GM12878 (cell line): ENCODE data around the gene LRP3. TPM values are rescaled to one million over a fixed set of nuclear protein-coding genes. Genes with fewer than 3 reads are reported as not detected.

Experiments used
- ATAC-seq: fragments of 200-7000 bp; cut with Tn5 transposase; 3 replicates; pipeline ENCODE4 v1.9.1; 2020; ENCODE audit warnings: mild to moderate bottlenecking, moderate library complexity
- BruUV-seq: library from RNA; stranded (reverse); fragments of 400-500 nt; replicated peaks from 2 replicates; lab custom pipeline; 2021; lab: Mats Ljungman, UMichigan
- CTCF ChIA-PET: fragments of 300-600 bp; sonication (Branson Sonifier 250); formaldehyde crosslinking; extraction: SDS; loops from one replicate; lab custom pipeline; 2021; ENCODE audit warnings: inconsistent platforms; lab: Yijun Ruan, JAX
- POLR2A ChIA-PET: fragments of 350-600 bp; formaldehyde crosslinking; extraction: SDS; loops from one replicate; lab custom pipeline; 2021; ENCODE audit warnings: inconsistent platforms; lab: Charles Lee
- RAD21 ChIA-PET: fragments of 300-600 bp; sonication (Branson Sonifier 250); formaldehyde crosslinking; loops from one replicate; lab custom pipeline; 2023; ENCODE audit warnings: antibody characterized with exemption; ENCODE audit not compliant: unreplicated experiment; lab: Charles Lee
- SMC1A ChIA-PET: fragments of 300-600 bp; sonication (Branson Sonifier 250); formaldehyde crosslinking; loops from one replicate; lab custom pipeline; 2023; ENCODE audit not compliant: unreplicated experiment, uncharacterized antibody; lab: Charles Lee
- DNase-seq: peaks from one replicate; pipeline ENCODE4 v3.0.0-alpha.2; 2011; ENCODE audit warnings: low read depth, low spot score
- FAIRE-seq: peaks from 3 replicates; lab custom pipeline; 2011; peaks lifted over from hg19 to GRCh38; lab: Jason Lieb, UNC
- H2AFZ ChIP-seq: 2 replicates; pipeline ENCODE4 v1.6.0; 2011; ENCODE audit warnings: low read depth, low read length, control low read depth; ENCODE audit not compliant: control insufficient read depth
- H3K27ac ChIP-seq: 2 replicates; pipeline ENCODE4 v1.5.1; 2011; ENCODE audit warnings: control low read depth; ENCODE audit not compliant: control insufficient read depth, insufficient read depth
- H3K27me3 ChIP-seq, 2 experiments: replicated peaks in 1 of 2; 2 replicates each; pipeline versions ENCODE4 v1.6.0 to v1.6.1; 2011; ENCODE audit warnings: low read length in 1 of 2; ENCODE audit not compliant: control insufficient read depth in 2 of 2, insufficient read depth in 2 of 2
- H3K36me3 ChIP-seq, 2 experiments: 2 replicates each; pipeline ENCODE4 v1.5.1; 2011; ENCODE audit warnings: low read length in 1 of 2; ENCODE audit not compliant: control insufficient read depth in 2 of 2, insufficient read depth in 2 of 2
- H3K4me1 ChIP-seq: 2 replicates; pipeline ENCODE4 v1.6.1; 2011; ENCODE audit warnings: mild to moderate bottlenecking, low read length, moderate library complexity, mixed read lengths; ENCODE audit not compliant: control insufficient read depth, insufficient read depth
- H3K4me2 ChIP-seq: 2 replicates; pipeline ENCODE4 v1.6.0; 2011; ENCODE audit warnings: control low read depth; ENCODE audit not compliant: control insufficient read depth, insufficient read depth
- H3K4me3 ChIP-seq: fragments of 200-600 bp; sonication (generic); 2 replicates; pipeline ENCODE4 v1.5.1; 2016
- H3K79me2 ChIP-seq: 2 replicates; pipeline ENCODE4 v1.6.0; 2011; ENCODE audit warnings: low read length; ENCODE audit not compliant: control insufficient read depth, insufficient read depth
- H3K9ac ChIP-seq: 2 replicates; pipeline ENCODE4 v1.8.0; 2011; ENCODE audit warnings: low read length, control low read depth, mixed read lengths; ENCODE audit not compliant: control insufficient read depth, insufficient read depth
- H3K9me3 ChIP-seq: replicated peaks from 3 replicates; pipeline ENCODE4 v1.5.1; 2011; ENCODE audit warnings: mild to moderate bottlenecking, low read length; ENCODE audit not compliant: control insufficient read depth, insufficient read depth
- H4K20me1 ChIP-seq: 2 replicates; pipeline ENCODE4 v1.6.0; 2011; ENCODE audit not compliant: control insufficient read depth, insufficient read depth
- BACH1 ChIP-seq: fragments of 450-650 bp; IDR thresholded peaks from 2 replicates; pipeline ENCODE4 v1.6.1; 2017; ENCODE audit warnings: mild to moderate bottlenecking, borderline replicate concordance
- BHLHE40 ChIP-seq, 2 experiments: fragments of 450-650 bp in 1 of 2; IDR thresholded peaks; 2 replicates each; pipeline ENCODE4 v1.6.1; 2011 to 2017; ENCODE audit warnings: low read depth in 2 of 2, borderline replicate concordance in 1 of 2, improper control_type of control experiment in 1 of 2, low read length in 1 of 2, mild to moderate bottlenecking in 1 of 2
- BRCA1 ChIP-seq: IDR thresholded peaks from 2 replicates; pipeline ENCODE4 v1.6.1; 2011; ENCODE audit warnings: low read depth, low read length, improper control_type of control experiment
- CHD4 ChIP-seq: fragments of 200-600 bp; sonication (generic); IDR thresholded peaks from 2 replicates; pipeline ENCODE4 v1.6.1; 2016; ENCODE audit warnings: mild to moderate bottlenecking
- EGR1 ChIP-seq, 2 experiments: IDR thresholded peaks; 1 replicate in 1 of 2; 2 replicates in 1 of 2; pipeline ENCODE4 v1.6.1; 2011 to 2012; ENCODE audit warnings: low read depth in 2 of 2, low read length in 2 of 2, borderline replicate concordance in 1 of 2, mild to moderate bottlenecking in 1 of 2, moderate library complexity in 1 of 2
- FOS ChIP-seq: IDR thresholded peaks from 3 replicates; pipeline ENCODE4 v1.6.1; 2011; ENCODE audit warnings: borderline replicate concordance; ENCODE audit not compliant: insufficient read length; ENCODE audit errors: extremely low read depth
- HCFC1 ChIP-seq: fragments of 150-350 bp; IDR thresholded peaks from 2 replicates; pipeline ENCODE4 v1.6.1; 2014; ENCODE audit warnings: low read length
- IKZF2 ChIP-seq, 2 experiments: fragments of 450-650 bp; IDR thresholded peaks; 2 replicates each; pipeline ENCODE4 v1.6.1; 2017; ENCODE audit warnings: mild to moderate bottlenecking in 2 of 2, moderate library complexity in 2 of 2
- MXI1 ChIP-seq: fragments of 150-350 bp; IDR thresholded peaks from 2 replicates; pipeline ENCODE4 v1.6.1; 2011; ENCODE audit warnings: low read depth, mild to moderate bottlenecking, inconsistent platforms, low read length, improper control_type of control experiment
- NKRF ChIP-seq: fragments of 450-650 bp; conservative IDR thresholded peaks from 2 replicates; pipeline ENCODE4 v1.6.1; 2017; ENCODE audit warnings: mild to moderate bottlenecking, moderate library complexity
- POU2F2 ChIP-seq: IDR thresholded peaks from 3 replicates; pipeline ENCODE4 v1.6.1; 2011; ENCODE audit warnings: low read depth, mild to moderate bottlenecking, low read length, borderline replicate concordance
- RELA ChIP-seq: fragments of 450-650 bp; IDR thresholded peaks from 2 replicates; pipeline ENCODE4 v1.8.0; 2014; ENCODE audit warnings: borderline replicate concordance; ENCODE audit not compliant: partially characterized antibody
- SMAD1 ChIP-seq: fragments of 450-650 bp; IDR thresholded peaks from 2 replicates; pipeline ENCODE4 v1.6.1; 2018; ENCODE audit warnings: mild to moderate bottlenecking, low read depth; ENCODE audit not compliant: partially characterized antibody
- SMARCA5 ChIP-seq: fragments of 450-650 bp; IDR thresholded peaks from 2 replicates; pipeline ENCODE4 v1.6.1; 2017; ENCODE audit warnings: mild to moderate bottlenecking
- ZBED1 ChIP-seq: IDR thresholded peaks from 2 replicates; pipeline ENCODE4 v1.6.1; 2016; ENCODE audit warnings: borderline replicate concordance
- ZBTB33 ChIP-seq: fragments of 450-650 bp; IDR thresholded peaks from 2 replicates; pipeline ENCODE4 v1.6.1; 2017; ENCODE audit warnings: mild to moderate bottlenecking
- ZNF217 ChIP-seq: fragments of 450-650 bp; IDR thresholded peaks from 2 replicates; pipeline ENCODE4 v1.6.1; 2017; ENCODE audit warnings: antibody characterized with exemption, mild to moderate bottlenecking
- ZNF274 ChIP-seq: IDR thresholded peaks from one replicate; pipeline ENCODE4 v1.8.0; 2011; ENCODE audit not compliant: insufficient read length, insufficient read depth
- ZNF384 ChIP-seq: IDR thresholded peaks from 2 replicates; pipeline ENCODE4 v1.6.1; 2012; ENCODE audit warnings: low read depth, mild to moderate bottlenecking, low read length, improper control_type of control experiment, borderline replicate concordance
- ZZZ3 ChIP-seq: IDR thresholded peaks from 2 replicates; pipeline ENCODE4 v1.6.1; 2011; ENCODE audit warnings: low read depth; ENCODE audit not compliant: control insufficient read depth, insufficient read length
- WGBS: methylation state at CpG from one replicate; pipeline ENCODE4 v1.1.6; 2016; ENCODE audit warnings: low lambda C conversion rate; ENCODE audit not compliant: insufficient replicate concordance, insufficient coverage; ENCODE audit errors: missing lambda C conversion rate; 5-methylcytosine and 5-hydroxymethylcytosine counted together
- in situ Hi-C: fragments of 300-500 bp; cut with MboI; formaldehyde crosslinking; loops from 9 replicates; pipeline ENCODE4 v1.14.3; 2018; ENCODE audit warnings: mixed read lengths
- intact Hi-C: fragments of 100-400 bp; cut with micrococcal nuclease; formaldehyde crosslinking; loops from one replicate; pipeline ENCODE4 v1.14.2; 2022; ENCODE audit not compliant: unreplicated experiment
- polyA plus RNA-seq, 11 experiments: library from polyadenylated mRNA; depleted of rRNA in 4 of 11; unstranded in 6 of 11; stranded (reverse) in 5 of 11; fragments of >200 nt; fragmentation: Nextera tagmentation in 4 of 11; fragmentation: Illumina TruSeq in 1 of 11; extraction: Ambion mirVana in 4 of 11; extraction: Trizol in 1 of 11; gene quantifications; 1 replicate in 1 of 11; 2 replicates in 10 of 11; pipeline versions ENCODE4 v1.2.1 to v1.2.3, GENCODE V29; 2011 to 2016; ENCODE audit warnings: inconsistent platforms in 2 of 11, missing spikeins in 2 of 11, low read depth in 1 of 11
- total RNA-seq, 4 experiments: library from RNA; depleted of rRNA in 3 of 4; stranded (reverse); fragments of >200 nt in 3 of 4; fragmentation: Illumina TruSeq in 1 of 4; extraction: Trizol in 1 of 4; gene quantifications; 2 replicates each; pipeline versions ENCODE4 v1.2.1 to v1.2.3, GENCODE V29; 2013 to 2021

LRP3 gene
- total and polyA plus RNA-seq, 10 of the 15 experiments (the other 5 are each of a cell fraction or from before 2014, with no cell fraction given): 0.12 to 3.2 (median 0.64) TPM; not detected in 2

- FAIRE-seq (peak; percentile 94), ATAC-seq (peak; percentile 93)
- TF ChIP-seq ZNF274: no peak
- TF ChIP-seq HCFC1: no peak
- no peak for TF ChIP-seq ZBED1
- peak; percentile 54 to 94 for TF ChIP-seq EGR1 (IDR thresholded peaks at IDR 0.05; ENCODE audit: borderline replicate concordance in 1 of 2, low read depth in 2 of 2, low read length in 2 of 2)
- no peak for TF ChIP-seq BHLHE40 (IDR thresholded peaks at IDR 0.05; ENCODE audit: borderline replicate concordance in 1 of 2, low read depth in 2 of 2, low read length in 1 of 2)
- no peak; the same call in 2 of the 3 replicates for TF ChIP-seq POU2F2
- no peak for TF ChIP-seq FOS
- no peak for TF ChIP-seq ZZZ3
- TF ChIP-seq CHD4: no peak
- TF ChIP-seq ZNF217: no peak
- TF ChIP-seq IKZF2 (IDR thresholded peaks at IDR 0.05): peak; percentile 95
- no peak for TF ChIP-seq RELA
- TF ChIP-seq ZNF384: no peak
- peak; percentile 46 for TF ChIP-seq BACH1
- TF ChIP-seq MXI1: no peak; the same call in none of the 2 replicates
- no peak for TF ChIP-seq ZBTB33
- TF ChIP-seq SMARCA5: peak; percentile 58
- TF ChIP-seq BRCA1: no peak
- TF ChIP-seq SMAD1: no peak
- peak; percentile 76 for TF ChIP-seq NKRF
Observed at GRCh38 chr19:33176670-33177416, 17.3 kb upstream of the LRP3 start.

More at GRCh38 chr19:33176670-33177416, 17.3 kb upstream of the LRP3 start:
- Histone ChIP-seq H3K27ac (peak overlapping the region; percentile 92), H4K20me1 (no peaks in the 10 kb centered on the region), H3K4me3 (peak overlapping the region; percentile 81), H3K4me2 (peak overlapping the region; percentile 88), H3K27me3 (no peaks in the 10 kb centered on the region), H2AFZ (peak overlapping the region; percentile 82), H3K4me1 (peaks cover 12% of the 10 kb centered on the region), H3K9me3 (no peaks in the 10 kb centered on the region), H3K79me2 (peaks cover 7% of the 10 kb centered on the region), H3K9ac (peak overlapping the region; percentile 81), H3K36me3 (no peaks in the 10 kb centered on the region)
- under 1% methylated on average over 62 of the region's 65 CpGs for WGBS
- POLR2A ChIA-PET: interaction anchor here (0.6 to 2.6 kb wide), 4 partner anchors 14 to 196 kb away, joined by 3 to 9 read pairs (median 4); partner anchors contain the start of gene CEBPG
- DNase-seq: peak; percentile 97
- CTCF ChIA-PET: interaction anchor here (0.8 to 5.9 kb wide), 13 partner anchors 9 to 205 kb away, joined by 3 to 25 read pairs (median 5); partner anchors contain the start of genes CEP89, FAAP24 and GPATCH1
- TSS peak; percentile 91 for BruUV-seq
- SMC1A ChIA-PET: interaction anchor here (0.5 to 2.2 kb wide), 10 partner anchors 8 to 204 kb away, joined by 3 to 8 read pairs (median 4); no protein-coding TSS in a partner anchor
- RAD21 ChIA-PET: interaction anchor here (0.8 to 1.7 kb wide), 5 partner anchors 17 to 197 kb away, joined by 3 to 9 read pairs (median 5); partner anchors contain the start of genes CEBPG and GPATCH1
- in situ Hi-C loops: no loop called here
- intact Hi-C loops: loop anchor here (2.0 to 5.0 kb wide), 3 partner anchors 32 to 195 kb away; partner anchors contain the start of gene CEBPG
